Common myeloid progenitor, CD34-positive (primary cell): ENCODE measurements around the gene CAPZA1.

Source experiments
- CTCF ChIA-PET: fragments of 350-600 bp; sonication (Branson Sonifier 250); formaldehyde crosslinking; loops from one replicate; lab custom pipeline; 2021; ENCODE audit warnings: antibody characterized with exemption; lab: Charles Lee
- POLR2A ChIA-PET: fragments of 350-600 bp; sonication (Branson Sonifier 250); formaldehyde crosslinking; loops from one replicate; lab custom pipeline; 2021; ENCODE audit warnings: antibody characterized with exemption; lab: Charles Lee
- DNase-seq, 3 donors: peaks; one replicate each; pipeline versions ENCODE4 v3.0.0 to v3.0.0-alpha.2; 2013
- H3K27ac ChIP-seq, 2 experiments: 1 replicate in 1 of 2; 2 replicates in 1 of 2; pipeline ENCODE4 v1.7.0; 2013; ENCODE audit warnings: inconsistent platforms in 2 of 2, low read length in 2 of 2, mild to moderate bottlenecking in 2 of 2, low read depth in 1 of 2, moderate library complexity in 1 of 2; ENCODE audit not compliant: severe bottlenecking in 2 of 2, insufficient read depth in 1 of 2, poor library complexity in 1 of 2
- H3K27me3 ChIP-seq, 5 experiments: replicated peaks in 2 of 5; 1 replicate in 3 of 5; 2 replicates in 2 of 5; pipeline versions ENCODE4 v1.6.1 to v1.7.0; 2013; ENCODE audit warnings: low read length in 4 of 5, mild to moderate bottlenecking in 2 of 5, moderate library complexity in 2 of 5, inconsistent platforms in 1 of 5; ENCODE audit not compliant: insufficient read depth in 5 of 5, control insufficient read depth in 4 of 5
- H3K36me3 ChIP-seq, 4 experiments: 1 replicate in 2 of 4; 2 replicates in 2 of 4; pipeline versions ENCODE4 v1.6.1 to v1.7.0; 2013; ENCODE audit warnings: low read length in 3 of 4, control low read depth in 1 of 4, mild to moderate bottlenecking in 1 of 4; ENCODE audit not compliant: control insufficient read depth in 4 of 4, insufficient read depth in 4 of 4
- H3K4me1 ChIP-seq, 4 experiments: 1 replicate in 3 of 4; 2 replicates in 1 of 4; pipeline versions ENCODE4 v1.6.1 to v1.7.1; 2013; ENCODE audit warnings: low read length in 3 of 4, mild to moderate bottlenecking in 3 of 4, control low read depth in 1 of 4, inconsistent platforms in 1 of 4, moderate library complexity in 1 of 4; ENCODE audit not compliant: control insufficient read depth in 4 of 4, insufficient read depth in 4 of 4; ENCODE audit errors: control extremely low read depth in 1 of 4
- H3K4me3 ChIP-seq, 7 experiments: 1 replicate in 4 of 7; 2 replicates in 3 of 7; pipeline versions ENCODE4 v1.5.1 to v1.7.0; 2013; ENCODE audit warnings: mild to moderate bottlenecking in 7 of 7, low read length in 6 of 7, moderate library complexity in 6 of 7, inconsistent platforms in 2 of 7, low read depth in 2 of 7, control low read depth in 1 of 7; ENCODE audit not compliant: insufficient read depth in 4 of 7, control insufficient read depth in 1 of 7; ENCODE audit errors: extremely low read depth in 1 of 7
- H3K9me3 ChIP-seq, 5 experiments: 1 replicate in 4 of 5; 2 replicates in 1 of 5; pipeline versions ENCODE4 v1.6.1 to v1.7.1; 2013; ENCODE audit warnings: low read length in 4 of 5, mild to moderate bottlenecking in 2 of 5, inconsistent platforms in 1 of 5, low read depth in 1 of 5, moderate library complexity in 1 of 5; ENCODE audit not compliant: control insufficient read depth in 4 of 5, insufficient read depth in 2 of 5; ENCODE audit errors: control extremely low read depth in 1 of 5
- WGBS: methylation state at CpG from one replicate; pipeline ENCODE4 v1.1.5; 2013; ENCODE audit not compliant: insufficient coverage; 5-methylcytosine and 5-hydroxymethylcytosine counted together

Gene CAPZA1

DNA sequence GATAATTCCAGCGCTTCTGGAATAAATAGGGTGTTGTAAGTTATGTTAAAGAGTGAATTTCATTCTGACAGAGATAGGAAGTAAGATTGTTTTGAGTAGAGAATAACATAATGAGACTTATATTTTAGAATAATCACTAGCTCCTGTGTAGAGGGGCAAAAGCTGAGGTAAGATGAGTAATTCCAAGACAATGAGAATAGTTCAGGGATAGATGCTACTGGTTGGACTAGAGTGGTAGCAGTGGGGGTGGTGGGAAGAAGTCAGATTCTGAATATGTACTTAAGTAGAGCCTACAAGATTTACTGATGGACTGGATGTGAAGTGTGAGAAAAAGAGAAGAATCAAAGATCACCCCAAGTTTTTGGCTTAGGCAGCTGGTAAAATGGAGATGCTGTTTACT, 31.6 kb downstream of the CAPZA1 start:
- WGBS: no CpG with 5 or more reads among the region's 1 CpG
- peaks cover 13 to 63% (median 37%) of the 10 kb centered on the region in 4 experiments for H3K36me3 ChIP-seq

DNA sequence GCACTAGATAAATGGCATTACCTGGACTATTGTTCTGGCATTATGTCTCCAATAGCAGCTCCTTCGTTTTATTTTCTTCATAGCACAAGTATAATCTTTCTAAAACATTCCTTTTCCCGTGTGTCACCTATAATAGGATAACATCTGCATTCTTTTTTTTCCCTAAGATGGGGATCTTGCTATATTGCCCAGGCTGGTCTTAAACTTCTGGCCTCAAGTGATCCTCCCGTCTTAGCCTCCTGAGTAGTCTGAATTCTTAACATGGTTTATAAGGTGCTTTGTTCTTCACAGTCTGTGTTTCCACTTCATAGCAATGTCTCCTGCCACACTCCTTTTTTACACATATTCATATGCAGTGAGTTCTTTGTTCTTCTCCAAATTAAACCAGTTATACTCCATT, 46.2 kb downstream of the CAPZA1 start:
- no peaks in the 10 kb centered on the region for H3K4me1 ChIP-seq
- ChIA-PET POLR2A (interaction anchor here (0.5 kb wide), 1 partner anchor 20 kb away, joined by 6 read pairs; no protein-coding TSS in a partner anchor), CTCF (interaction anchor here (1.6 to 3.4 kb wide), 3 partner anchors 8 to 22 kb away, joined by 4 to 20 read pairs (median 7); partner anchors contain the start of gene MOV10)
- DNase-seq: no peak
- WGBS: 100% methylated on average over 2 of the region's 3 CpGs
- H3K27ac ChIP-seq: no peak overlapping the region
- peaks cover 37 to 84% (median 59%) of the 10 kb centered on the region in 4 experiments for H3K36me3 ChIP-seq
- no peaks in the 10 kb centered on the region for H3K27me3 ChIP-seq
- H3K4me3 ChIP-seq: no peak overlapping the region
- no peaks in the 10 kb centered on the region for H3K9me3 ChIP-seq

More for the DNA sequence above, 31.6 kb downstream of the CAPZA1 start:
- no peak for DNase-seq
- Histone ChIP-seq H3K4me1 (no peaks in the 10 kb centered on the region), H3K27me3 (no peaks in the 10 kb centered on the region), H3K27ac (no peak overlapping the region), H3K9me3 (no peaks in the 10 kb centered on the region), H3K4me3 (no peak overlapping the region)
- ChIA-PET CTCF (interaction anchor here (1.1 to 4.1 kb wide), 6 partner anchors 10 to 56 kb away, joined by 3 to 22 read pairs (median 4); partner anchors contain the start of gene MOV10), POLR2A (no interaction called here)

DNA sequence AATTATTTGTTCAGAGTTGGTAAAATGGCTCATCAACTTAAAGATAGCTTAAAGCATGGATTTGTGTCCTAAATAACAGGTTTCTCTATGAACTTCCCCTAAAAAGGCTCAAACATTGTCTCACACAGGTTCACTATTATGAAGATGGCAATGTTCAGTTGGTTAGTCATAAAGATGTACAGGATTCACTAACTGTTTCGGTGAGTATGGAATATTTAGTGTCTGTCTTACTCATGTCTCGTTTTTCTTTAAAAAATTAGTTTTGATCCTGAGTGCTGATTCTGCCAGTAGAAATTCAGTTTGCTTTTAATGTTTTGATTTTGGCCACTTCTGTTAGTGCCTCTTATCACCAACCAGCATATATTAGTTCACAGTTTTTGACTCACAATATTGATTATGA, 47.3 kb downstream of the CAPZA1 start:
- Histone ChIP-seq H3K4me3 (no peak overlapping the region), H3K9me3 (no peaks in the 10 kb centered on the region), H3K36me3 (peaks cover 35 to 79% (median 59%) of the 10 kb centered on the region in 4 experiments), H3K4me1 (no peaks in the 10 kb centered on the region), H3K27ac (no peak overlapping the region), H3K27me3 (no peaks in the 10 kb centered on the region)
- POLR2A ChIA-PET: no interaction called here
- DNase-seq: no peak
- 100% methylated on average over 1 of the region's 2 CpGs for WGBS
- CTCF ChIA-PET: interaction anchor here (0.9 to 1.9 kb wide), 2 partner anchors 41 to 165 kb away, joined by 3 to 4 read pairs; no protein-coding TSS in a partner anchor

DNA sequence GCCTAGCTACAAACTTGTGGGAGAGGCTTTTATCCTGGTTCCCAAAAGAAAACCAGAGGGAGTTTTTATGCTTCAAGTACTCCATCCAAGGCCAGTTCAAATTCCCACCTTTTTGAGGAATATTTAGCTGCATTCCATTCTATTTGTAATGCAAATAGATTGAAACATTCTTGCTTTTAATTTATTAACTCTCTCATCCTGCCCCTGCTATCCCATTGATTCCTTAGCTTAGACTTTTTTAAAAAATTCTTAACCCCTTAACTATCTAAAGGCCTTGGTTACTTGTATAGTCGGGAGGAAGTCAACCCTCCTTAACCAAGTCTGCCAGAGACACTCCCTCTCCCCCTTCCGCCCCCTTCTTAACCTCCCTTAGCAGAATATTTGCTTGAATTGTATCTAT, 52.4 kb downstream of the CAPZA1 start:
- no peak for DNase-seq
- no peak overlapping the region for H3K27ac ChIP-seq
- peaks cover 17 to 47% (median 34%) of the 10 kb centered on the region in 4 experiments for H3K36me3 ChIP-seq
- H3K27me3 ChIP-seq: no peaks in the 10 kb centered on the region
- ChIA-PET POLR2A (no interaction called here), CTCF (interaction anchor here (0.7 to 4.8 kb wide), 13 partner anchors 8 to 280 kb away, joined by 3 to 28 read pairs (median 10); partner anchors contain the start of genes CAPZA1, PPM1J and ST7L)
- H3K4me1 ChIP-seq: peaks cover 7 to 22% (median 18%) of the 10 kb centered on the region in 4 experiments
- no peak overlapping the region for H3K4me3 ChIP-seq
- 100% methylated on average over 1 of the region's 2 CpGs for WGBS
- H3K9me3 ChIP-seq: no peaks in the 10 kb centered on the region

DNA sequence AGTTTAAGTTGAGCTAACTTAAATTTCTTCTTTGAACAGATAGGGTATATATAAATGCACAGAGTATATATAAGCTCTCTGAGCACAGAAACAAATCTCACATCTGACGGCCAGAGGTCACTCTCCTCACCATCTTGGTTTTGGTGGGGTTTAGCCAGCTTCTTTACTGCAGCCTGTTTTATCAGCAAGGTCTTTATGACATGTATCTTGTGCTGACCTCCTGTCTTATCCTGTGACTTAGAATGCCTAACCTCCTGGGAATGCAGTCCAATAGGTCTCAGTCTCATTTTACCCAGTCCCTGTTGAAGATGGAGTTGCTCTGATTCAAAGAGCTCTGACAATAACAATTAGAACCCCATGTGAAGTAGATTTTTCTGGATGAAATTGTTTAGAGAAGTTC, 53.2 kb downstream of the CAPZA1 start:
- no peaks in the 10 kb centered on the region for H3K27me3 ChIP-seq
- H3K27ac ChIP-seq: no peak overlapping the region
- no CpG with 5 or more reads among the region's 1 CpG for WGBS
- peaks cover 13 to 40% (median 28%) of the 10 kb centered on the region in 4 experiments for H3K36me3 ChIP-seq
- no peak overlapping the region for H3K4me3 ChIP-seq
- CTCF ChIA-PET: interaction anchor here (0.7 to 4.8 kb wide), 16 partner anchors 9 to 281 kb away, joined by 3 to 28 read pairs (median 6); partner anchors contain the start of genes CAPZA1, PPM1J and ST7L
- POLR2A ChIA-PET: interaction anchor here (0.6 to 2.2 kb wide), 2 partner anchors 20 to 53 kb away, joined by 8 to 12 read pairs; partner anchors contain the start of genes CAPZA1 and ST7L
- H3K4me1 ChIP-seq: peaks cover 7 to 22% (median 18%) of the 10 kb centered on the region in 4 experiments
- no peak for DNase-seq
- H3K9me3 ChIP-seq: no peaks in the 10 kb centered on the region

DNA sequence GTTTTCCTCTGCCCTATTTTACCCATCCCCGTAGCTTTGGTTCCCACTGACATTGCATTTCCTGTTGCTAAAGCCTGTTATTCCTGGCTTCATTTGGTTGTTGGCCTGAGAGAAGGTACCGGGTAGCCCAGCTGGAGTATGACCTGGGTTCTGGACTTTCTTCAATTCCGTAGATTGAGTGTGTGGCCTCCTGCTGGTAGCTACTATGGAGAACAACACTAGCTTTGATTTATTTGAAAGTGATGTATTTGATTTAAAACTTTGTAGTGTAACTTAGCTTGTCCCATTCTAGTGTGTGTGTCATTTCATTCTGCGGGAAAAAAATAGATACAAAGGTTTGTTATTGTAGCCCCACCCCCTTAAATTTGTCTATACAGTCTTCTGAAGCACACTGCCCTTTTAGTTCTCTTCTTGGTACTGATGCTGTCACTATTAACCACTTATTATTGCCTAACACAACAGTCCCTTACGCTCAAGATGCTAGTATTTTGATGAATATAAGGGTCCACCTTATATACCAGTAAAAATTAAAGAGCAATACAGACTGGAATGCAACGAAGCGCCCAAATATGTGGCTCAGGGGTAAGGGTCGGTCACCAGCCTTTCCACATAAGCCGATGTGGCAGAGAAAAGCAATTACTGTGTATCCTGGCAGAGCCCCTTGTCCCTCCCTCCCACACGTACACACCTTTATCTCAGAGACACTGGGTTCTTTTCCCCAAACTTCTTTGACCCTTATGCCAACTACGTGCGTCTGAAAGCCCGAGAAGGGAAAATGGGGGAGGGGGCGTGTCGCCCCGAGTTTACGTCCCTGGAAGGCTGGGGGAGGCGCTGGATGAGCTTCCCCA, 54.2 kb downstream of the CAPZA1 start:
- peak overlapping the region; percentile 65 to 95 (median 88) for H3K4me3 ChIP-seq
- H3K27me3 ChIP-seq: no peaks in the 10 kb centered on the region
- 5% methylated on average over 15 of the region's 18 CpGs for WGBS
- peak; percentile 50 to 67 (median 64) for DNase-seq
- peaks cover 7 to 22% (median 18%) of the 10 kb centered on the region in 4 experiments for H3K4me1 ChIP-seq
- ChIA-PET CTCF (interaction anchor here (0.9 to 4.8 kb wide), 25 partner anchors 10 to 316 kb away, joined by 3 to 28 read pairs (median 5); partner anchors contain the start of genes CAPZA1, PPM1J and ST7L), POLR2A (interaction anchor here (0.7 to 2.2 kb wide), 5 partner anchors 12 to 1475 kb away, joined by 3 to 8 read pairs (median 4); partner anchors contain the start of genes CAPZA1 and ST7L)
- no peaks in the 10 kb centered on the region for H3K9me3 ChIP-seq
- H3K36me3 ChIP-seq: peaks cover 12 to 32% (median 20%) of the 10 kb centered on the region in 4 experiments
- peak overlapping the region in 1 of 2 experiments; percentile 77 for H3K27ac ChIP-seq
